Ammon's horn (tissue), 1 donor: Measurements from ENCODE around the gene MED9.
"Not testable (repeated sequence)": the region's sequence is repeated elsewhere in the genome, so short reads cannot be mapped to it uniquely, and the experiment has no call there.

ENCODE experiments used
- DNase-seq: peaks from one replicate; pipeline ENCODE4 v3.0.0-alpha.2; 2016; ENCODE audit warnings: low spot score

Gene MED9

GRCh38 chr17:17455173-17455572 is 21.6 kb upstream of the MED9 start:
- DNase-seq = no peak

DNA sequence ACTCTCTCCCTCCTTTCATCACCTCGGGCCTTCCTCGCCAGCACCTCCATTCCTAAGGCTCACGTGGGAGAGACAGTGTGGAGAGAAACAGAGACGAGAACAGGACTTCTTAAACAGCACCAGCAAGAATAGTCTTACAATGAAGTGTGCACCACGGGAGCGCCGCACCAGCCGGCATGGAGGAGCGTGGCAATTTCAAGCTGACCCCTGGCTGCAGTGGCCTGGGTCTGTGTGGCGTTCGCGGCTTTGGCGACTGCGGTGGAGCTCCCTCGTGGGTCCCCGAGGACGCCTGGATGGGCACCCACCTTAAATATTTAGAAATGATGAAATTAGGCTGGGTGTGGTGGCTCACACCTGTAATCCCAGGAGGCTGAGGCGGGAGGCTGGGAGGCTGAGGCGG is 20.5 kb upstream of the MED9 start:
- DNase-seq = no peak

GRCh38 chr17:17457680-17458079 is 19.1 kb upstream of the MED9 start:
- no peak for DNase-seq

GRCh38 chr17:17460038-17460437 is 16.8 kb upstream of the MED9 start:
- no peak for DNase-seq

- no peak for DNase-seq
These were observed 14.6 kb upstream of the MED9 start for GRCh38 chr17:17462048-17462824.

- peak; percentile 49 for DNase-seq
These were observed 13.0 kb upstream of the MED9 start for GRCh38 chr17:17463821-17464220.

GRCh38 chr17:17465878-17466277 is 10.9 kb upstream of the MED9 start:
- not testable (repeated sequence) for DNase-seq

DNA sequence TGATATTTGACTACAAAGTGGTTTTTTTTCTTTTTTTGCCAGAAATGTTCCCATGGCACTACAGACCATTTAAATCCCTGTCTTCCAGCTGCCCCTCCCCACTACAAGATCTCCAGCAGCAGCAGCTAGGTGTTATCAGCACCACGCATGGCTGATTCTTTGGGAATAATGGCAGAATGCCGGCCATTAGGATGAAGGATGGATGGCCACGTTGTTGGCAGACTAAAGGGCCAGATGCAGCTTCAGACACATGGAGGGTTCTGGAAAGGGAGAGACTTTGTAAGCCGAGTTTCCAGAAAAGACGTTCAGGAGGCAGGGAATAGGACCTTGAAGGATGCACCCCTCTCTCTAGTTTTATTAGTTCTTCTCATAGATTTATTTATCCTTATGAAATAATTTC is 10.3 kb upstream of the MED9 start:
- no peak for DNase-seq

DNA sequence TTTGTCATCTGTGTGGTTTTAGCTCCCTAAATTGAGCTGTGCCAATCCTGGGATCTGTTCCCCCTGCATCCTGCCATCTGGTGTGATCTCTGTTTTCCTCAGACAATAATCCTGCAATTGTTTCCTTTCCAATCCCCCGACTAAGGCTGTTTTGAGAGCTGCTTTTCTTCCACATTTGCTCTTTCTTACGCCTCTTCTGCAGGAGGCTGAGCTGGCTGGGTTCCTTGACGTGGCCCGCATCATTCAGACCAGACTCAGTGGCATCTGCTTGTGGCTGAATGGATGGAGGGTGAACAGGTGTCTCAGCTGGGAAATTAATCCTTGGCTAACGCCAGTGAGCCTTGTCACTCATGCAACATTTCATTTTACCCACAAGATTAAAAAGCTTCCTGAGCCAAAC is 9.8 kb upstream of the MED9 start:
- peak; percentile 62 for DNase-seq

GRCh38 chr17:17467720-17468119 is 9.1 kb upstream of the MED9 start:
- DNase-seq = no peak

DNA sequence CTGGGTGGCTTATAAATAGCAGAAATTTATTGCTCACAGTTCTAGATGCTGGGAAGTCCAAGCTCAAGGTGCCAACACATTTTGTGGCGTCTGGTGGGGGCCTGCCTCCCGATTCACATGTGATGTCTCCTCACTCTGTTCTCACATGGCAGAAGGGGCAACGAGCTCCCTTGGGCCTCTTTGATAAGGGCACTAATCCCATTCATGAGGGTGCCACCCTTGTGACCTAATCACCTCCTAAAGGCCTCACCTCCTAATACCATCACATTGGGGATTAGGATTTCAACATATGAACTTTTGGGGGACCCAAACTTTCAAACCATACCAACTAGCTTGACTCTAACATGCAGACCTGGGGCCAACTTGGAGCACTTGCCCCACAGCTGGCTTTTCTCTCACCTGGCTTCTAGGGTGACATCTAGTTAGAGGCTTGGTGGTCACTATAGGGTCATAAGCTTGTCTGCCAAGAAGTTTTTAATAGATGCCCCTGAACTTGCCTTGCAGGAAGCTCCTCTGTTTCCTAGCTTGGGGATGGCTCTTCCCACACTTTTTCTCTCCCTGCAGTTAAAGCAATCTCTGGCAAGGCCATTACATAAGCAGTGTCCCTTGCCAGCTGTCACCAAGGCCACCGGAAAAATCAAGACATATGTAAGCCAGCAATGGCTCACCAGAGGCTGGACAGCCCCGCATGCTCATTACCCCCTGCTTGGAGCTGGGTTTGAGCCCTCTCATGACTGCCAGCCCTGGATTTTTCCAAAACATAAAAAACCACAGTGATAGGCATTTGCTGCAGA is 8.4 kb upstream of the MED9 start:
- peak; percentile 36 for DNase-seq

DNA sequence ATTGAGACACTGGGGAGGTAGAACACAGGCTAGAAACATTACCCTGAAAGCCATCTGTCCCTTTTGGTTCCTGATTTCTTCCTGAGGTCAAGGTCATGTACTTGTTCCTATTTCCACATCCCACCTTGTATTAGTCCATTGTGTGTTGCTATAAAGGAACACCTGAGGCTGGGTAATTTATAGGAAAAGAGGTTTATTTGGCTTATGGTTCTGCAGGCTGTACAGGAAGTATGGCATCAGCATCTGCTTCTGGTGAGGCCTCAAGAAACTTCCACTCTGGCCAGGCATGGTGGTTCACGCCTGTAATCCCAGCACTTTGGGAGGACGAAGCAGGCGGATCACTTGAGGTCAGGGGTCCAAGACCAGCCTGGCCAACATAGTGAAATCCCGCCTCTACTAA is 7.4 kb upstream of the MED9 start:
- DNase-seq = no peak

DNA sequence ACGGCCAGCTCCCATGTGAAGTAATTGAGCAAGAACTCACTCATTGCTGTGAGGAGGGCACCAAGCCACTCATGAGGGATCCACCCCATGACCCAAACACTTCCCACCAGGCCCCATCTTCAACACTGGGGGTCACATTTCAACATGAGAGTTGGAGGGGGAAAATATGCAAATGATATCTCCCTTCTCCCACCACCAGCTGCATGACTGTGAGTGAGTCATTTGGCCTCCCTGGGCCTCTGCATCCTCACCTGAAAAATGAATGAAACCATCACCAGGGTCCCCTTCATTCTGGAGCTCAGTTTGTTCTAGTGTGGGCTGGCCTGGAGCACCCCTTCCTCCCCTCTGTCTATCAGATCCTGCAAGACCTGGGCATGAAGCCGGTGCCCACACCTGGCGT is 6.8 kb upstream of the MED9 start:
- no peak for DNase-seq

- no peak for DNase-seq
These were observed 4.4 kb upstream of the MED9 start for GRCh38 chr17:17472333-17472920.

DNA sequence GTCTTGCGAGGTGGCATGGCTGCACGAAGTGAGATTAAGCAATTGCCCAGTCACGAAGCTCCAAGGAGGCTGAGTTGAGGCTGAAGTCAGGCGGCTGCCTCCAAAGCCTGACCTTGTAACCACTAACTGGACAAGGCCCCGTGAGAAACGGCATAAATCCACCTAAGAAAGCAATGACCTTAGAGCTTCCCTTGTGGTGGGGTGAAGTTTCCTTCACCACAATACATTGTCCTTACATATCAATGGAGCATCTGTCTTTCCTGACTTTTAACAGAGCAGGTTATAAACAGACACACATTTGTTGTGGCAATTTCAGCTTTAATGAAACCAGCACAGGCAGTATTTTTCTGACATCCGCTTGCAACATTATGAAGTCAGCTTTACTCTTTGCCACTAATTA is 2.5 kb upstream of the MED9 start:
- no peak for DNase-seq

- no peak for DNase-seq
These were observed 2.4 kb downstream of the MED9 start for GRCh38 chr17:17479209-17479608.

DNA sequence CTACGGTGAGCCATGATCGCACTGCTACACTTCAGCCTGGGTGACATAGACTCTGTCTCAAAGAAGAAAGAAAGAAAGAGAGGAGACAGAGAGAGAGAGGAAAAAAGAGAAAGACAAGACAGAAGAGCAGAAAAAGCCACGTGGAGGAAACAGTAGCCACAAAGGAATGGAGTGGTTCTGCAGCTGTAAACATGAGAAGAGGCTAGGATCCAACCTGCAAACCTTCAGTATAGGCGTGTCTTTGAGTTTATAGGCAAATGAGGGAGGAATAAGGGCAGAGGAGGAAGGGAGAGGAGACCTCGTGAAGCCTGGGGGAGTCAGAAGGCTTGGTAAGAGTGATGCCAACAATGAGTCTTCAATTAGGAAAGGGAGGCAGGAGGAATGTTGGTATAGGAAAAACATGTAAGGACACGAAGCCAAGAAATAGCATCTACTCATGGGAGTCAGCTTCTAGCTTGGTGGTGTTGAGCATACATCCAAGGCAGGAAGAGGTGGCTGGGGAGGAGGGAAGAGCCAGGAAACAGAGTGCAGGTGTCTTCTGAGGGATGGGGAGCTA is 3.9 kb downstream of the MED9 start:
- DNase-seq = no peak

GRCh38 chr17:17481860-17482259 is 5.1 kb downstream of the MED9 start:
- no peak for DNase-seq

GRCh38 chr17:17484451-17484899 is 7.7 kb downstream of the MED9 start:
- DNase-seq = no peak

GRCh38 chr17:17485420-17485819 is 8.6 kb downstream of the MED9 start:
- DNase-seq = no peak

- not testable (repeated sequence) for DNase-seq
These were observed 9.6 kb downstream of the MED9 start for GRCh38 chr17:17486416-17486815.

GRCh38 chr17:17487998-17488397 is 11.2 kb downstream of the MED9 start:
- no peak for DNase-seq

DNA sequence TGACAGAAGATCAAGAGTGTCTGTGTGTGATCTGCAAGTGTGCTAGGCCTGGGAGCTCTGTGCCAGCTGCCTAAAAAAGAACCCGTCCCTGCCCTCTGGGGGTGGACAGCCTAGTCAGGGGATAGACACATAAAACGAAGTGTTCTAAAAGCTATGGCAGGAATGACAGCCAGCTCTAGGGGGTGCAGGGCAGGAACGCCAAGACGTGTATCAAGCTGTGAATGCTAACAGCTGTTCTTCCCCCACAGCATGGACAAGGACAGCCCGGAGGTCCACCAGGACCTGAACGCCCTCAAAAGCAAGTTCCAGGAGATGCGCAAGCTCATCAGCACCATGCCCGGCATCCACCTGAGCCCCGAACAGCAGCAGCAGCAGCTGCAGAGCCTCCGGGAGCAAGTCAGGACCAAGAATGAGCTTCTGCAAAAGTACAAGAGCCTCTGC is 14.3 kb downstream of the MED9 start:
- DNase-seq = no peak
